ENCODE results near the gene HS3ST3B1.

Gene HS3ST3B1

DNA sequence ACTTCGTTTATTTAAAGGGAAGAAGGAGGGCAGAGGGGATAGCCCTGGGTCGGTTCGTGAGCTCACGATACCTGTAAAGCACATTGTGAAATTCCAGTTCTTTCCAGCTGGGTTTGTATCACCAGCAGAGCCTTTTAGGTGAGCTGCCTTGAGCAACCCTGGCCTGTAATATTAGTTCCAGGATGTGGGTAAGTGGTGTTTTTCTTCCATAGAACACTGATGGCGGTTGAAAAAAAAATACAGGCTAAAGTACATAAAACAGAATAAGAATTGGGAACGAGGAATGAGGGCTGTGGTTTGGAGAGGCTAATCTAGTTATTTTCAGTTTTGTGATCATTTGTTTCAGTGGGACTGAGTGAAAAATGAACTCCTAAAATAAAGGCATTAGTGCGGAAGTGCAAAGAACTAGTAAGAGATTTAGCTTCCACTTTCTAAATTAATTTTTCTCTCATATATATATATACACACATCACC is 20.6 kb downstream of the HS3ST3B1 start:
- DNase-seq = no peak

DNA sequence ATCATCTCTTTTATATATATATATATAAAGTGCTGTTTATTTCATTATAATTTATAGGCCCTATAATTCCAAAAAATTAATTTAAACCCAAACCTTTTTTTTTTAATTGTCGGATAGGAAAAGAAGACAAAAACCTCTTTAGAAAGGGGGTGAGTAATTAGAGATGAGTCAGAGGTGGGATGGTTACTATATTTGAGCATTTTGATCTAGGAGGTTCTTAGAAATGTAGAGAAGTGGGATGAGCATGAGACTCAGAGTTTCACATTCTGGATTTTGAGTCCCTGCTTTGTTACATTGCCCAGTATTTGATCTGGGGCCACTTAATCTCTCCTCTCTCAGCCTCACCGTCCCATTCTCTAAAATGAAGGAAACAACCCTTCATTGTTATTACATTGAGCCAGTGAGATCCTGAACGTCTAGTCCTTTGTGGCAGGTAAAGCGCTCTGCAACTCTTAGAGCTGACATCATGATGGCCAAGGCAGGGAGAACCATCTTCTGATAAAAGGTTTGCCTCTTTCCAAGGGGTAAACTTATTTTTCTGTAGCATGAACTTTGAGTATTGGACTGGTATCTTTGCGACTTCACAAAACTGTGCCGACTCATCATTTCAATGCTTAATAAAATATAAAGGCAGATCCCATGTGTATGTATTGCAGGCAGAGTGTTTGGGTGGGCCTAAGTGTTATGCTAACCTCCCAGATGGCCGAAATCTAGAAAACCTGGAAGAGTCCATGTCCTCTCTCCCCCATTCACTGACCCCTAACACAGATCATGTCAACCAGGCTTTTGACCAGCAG is 21.3 kb downstream of the HS3ST3B1 start:
- DNase-seq = no peak

DNA sequence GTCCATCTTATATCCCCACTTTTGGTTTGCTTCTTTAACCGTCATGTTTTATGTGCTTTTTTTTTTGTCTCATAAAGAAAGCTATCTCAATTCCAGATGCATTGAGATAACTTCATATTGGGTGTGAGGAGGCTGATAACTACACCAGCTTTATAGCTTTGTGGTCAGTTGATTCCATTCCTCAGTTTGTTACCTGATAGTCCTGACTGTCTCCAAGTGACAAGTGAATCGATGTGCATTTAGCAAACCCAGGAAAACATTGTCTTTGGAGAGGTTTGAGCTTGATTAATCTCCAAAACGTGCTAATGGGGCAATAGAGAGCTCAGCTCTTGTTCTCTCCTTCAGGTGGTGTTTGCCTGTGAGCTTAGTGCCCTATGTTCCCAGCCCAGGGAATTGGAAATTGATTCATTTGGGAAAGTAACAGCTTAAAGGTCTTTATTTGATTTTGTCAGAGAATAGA is 22.7 kb downstream of the HS3ST3B1 start:
- DNase-seq = no peak

DNA sequence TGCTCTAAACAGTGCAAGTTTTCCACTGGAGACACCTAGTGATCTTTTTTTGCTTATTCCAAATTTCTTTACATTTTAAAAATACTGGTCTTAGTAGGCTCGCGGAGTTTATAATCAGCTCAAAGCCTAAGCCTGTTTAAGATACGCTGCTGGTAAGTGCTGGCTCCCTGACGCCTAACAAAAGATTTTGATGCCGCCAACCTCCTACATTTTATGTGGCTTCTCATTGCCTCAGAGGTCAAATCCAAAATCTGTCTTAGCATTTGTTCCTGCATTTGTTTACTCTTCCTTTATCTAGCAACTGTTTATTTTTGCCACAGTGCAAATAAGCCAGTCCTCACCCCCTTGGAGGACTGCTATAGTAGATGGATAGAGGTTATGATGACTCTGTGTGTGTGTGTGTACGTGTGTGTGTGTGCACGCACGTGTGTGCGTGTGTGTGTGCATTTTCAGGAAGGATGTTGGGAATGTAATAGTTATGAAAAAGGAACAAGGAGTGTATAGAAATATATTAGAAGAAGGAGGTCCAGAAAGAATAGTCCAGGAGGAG is 24.8 kb downstream of the HS3ST3B1 start:
- DNase-seq = no peak

DNA sequence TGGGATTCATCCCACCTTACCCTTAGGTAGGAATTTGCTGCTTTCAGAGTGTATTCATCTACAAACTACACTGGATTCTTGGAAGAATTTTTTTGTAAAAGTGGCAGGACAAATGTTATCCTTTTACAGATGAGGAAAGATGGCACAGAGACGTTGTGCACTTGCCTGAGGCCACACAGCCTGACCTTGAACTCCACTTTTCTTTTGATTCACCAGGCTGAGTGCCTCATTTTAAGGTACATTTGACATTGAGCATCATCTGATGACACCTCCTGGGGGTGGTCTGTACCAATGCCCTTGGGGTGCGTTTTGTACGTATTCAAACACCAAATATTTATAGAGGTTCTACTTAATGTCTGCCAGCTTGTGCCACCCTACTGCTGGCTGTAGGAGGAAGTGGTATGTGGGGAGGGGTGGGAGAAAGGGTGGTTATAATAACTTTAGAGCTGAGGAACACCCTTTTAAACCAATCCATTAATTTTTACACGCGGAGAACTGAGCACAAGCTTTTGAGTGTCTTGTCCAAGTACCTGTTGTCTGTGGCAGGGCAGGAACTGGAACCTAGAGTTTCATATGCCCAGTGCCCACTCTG is 29.1 kb downstream of the HS3ST3B1 start:
- DNase-seq = no peak

DNA sequence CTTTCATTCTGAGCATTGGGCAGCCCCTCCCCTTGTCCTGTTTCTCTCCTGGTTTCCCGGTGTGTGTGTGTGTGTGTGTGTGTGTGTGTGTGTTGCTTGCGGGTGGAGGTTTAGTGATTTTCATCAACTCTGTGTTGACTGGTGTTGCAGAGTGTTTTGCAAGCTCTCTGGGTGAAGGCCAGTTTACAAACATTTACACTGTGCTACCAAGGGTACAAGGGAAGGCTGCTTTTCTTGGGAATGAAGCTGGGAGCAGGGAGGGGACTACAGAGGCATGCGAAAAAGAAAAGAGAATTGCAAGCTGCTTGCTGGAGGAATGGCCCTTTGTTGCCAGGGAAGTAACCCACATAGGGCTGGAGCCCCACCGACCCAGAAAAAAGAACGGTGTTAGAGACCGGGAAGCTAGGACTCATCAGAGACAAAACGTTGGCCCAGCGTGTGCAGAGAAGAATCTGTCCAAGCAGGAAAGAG is 29.6 kb downstream of the HS3ST3B1 start:
- no peak for DNase-seq

DNA sequence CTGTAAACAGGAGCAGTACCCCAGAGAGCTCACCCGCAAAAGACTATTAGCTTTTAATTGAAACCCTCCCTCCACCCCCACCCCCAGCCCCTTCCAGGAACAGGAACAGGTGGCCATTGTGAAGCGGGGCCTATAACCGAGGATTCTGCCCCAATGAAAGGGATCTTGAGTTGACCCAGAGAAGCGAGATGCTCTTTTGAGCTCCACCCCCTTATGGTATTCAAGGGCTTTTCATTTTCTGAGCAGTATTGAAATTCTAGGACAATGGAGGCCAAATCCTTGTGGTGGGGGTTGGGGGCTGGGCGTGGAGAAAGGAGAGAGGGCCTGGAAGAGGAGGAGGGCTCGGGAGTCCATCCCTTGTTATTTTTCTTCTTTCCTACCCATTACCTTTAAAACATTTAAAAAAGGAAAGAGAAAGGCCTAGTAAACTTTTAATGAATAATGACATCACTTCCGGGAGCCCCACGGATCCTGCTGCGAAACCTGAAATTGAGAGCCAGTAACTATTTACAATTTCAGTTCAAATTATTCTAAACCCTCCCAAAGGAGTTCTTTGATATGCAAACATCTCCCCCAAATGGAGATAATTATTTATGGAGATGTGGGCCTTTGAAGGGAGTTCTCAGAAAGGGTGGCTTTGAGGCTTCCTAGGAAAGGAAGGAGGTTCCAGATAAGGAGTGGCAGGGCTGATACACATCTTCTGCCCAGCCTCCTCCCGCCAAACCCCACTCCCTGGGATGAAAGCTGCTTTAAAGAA is 30.5 kb downstream of the HS3ST3B1 start:
- DNase-seq = no peak

DNA sequence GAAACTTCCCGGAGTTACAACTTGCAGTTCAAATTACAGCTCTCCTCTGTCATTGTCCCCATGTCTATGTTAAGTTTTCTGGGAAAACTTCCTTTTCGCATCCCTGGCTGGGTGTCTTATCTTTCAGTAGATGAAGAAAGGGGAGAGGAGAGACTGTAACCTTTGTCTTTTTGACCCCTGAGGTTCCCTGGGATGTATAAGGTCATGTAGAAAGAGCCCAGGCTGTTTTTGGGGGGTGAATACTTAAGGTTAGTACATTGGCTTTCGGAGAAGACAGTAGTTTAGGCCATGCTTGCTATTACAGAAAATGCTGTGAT is 31.1 kb downstream of the HS3ST3B1 start:
- DNase-seq = no peak

DNA sequence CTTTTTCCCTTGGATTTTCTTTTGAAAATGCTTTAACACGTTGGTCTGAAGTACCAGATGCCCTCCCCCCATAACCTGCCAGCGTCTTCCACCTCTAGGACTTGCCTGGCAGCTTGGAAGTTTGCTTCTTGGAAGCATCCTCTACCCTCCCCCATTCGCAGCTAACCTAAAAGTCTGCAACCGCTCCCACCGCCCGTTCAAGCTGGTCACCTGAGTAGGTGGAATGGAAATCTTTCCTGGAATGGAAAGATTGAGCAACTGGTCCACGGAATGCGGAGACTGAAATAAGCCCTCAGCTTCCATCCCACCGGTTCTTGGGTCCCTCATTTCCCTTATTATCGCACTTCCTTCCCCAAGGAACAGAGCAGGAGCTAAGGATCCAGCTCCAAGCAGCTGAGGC is 31.4 kb downstream of the HS3ST3B1 start:
- no peak for DNase-seq

DNA sequence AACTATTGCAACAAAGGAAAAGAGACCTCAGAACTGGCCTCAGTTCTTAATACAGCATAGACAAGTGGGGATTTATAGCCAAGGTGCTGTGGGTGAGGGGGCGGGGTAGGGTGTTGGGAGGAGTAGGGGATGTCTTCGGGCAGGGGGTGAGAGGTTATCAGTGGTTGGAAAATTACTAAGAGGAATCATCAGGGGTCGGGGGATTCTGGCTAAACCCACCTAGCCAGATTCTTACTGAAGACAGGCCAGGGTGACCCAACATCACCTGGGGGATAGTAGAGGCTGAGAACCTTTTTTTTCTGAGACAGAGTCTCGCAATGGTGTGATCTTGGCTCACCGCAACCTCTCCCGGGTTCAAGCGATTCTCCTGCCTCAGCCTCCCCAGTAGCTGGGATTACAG is 32.6 kb downstream of the HS3ST3B1 start:
- DNase-seq = no peak

DNA sequence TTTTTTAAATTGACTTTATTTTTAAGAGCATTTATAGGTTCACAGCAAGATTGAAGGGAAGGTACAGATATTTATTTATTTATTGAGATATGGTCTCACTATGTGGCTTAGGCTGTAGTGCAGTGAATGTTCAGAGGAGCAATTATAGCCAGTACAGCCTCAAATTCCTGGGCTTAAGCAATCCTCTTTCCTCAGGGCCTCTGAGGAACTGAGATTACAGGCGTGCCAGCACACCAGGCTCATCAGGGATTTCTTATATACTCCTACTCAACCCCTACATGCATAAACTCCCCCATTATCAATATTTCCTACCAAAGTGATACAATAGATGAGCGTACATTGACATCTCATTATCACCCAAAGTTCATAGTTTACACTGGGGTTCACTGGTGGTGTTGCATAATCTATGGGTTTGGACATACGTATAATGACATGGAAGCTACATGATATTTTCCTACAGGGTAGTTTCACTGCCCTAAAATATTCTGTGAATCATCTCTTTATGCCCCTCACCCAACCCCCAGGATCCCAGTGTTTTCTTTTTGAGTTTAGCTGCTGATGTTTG is 33.5 kb downstream of the HS3ST3B1 start:
- DNase-seq = no peak

DNA sequence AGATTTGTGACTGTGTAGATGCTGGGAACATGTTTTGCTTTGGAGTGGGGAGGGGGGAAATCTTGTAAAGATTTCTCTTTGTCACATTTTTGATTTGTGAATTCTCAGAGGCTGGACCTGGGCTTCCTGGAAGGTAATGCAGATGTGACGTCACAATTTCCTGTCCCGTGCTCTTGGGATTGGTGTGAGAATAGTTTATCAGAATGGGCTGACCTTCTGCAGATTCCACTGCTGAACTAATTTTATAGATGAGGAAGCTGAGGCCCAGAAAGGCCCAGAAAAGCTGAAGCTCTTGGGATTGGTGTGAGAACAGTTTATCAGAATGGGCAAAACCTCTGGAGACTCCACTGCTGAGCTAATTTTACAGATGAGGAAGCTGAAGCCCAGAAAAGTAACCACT is 34.0 kb downstream of the HS3ST3B1 start:
- DNase-seq = no peak

DNA sequence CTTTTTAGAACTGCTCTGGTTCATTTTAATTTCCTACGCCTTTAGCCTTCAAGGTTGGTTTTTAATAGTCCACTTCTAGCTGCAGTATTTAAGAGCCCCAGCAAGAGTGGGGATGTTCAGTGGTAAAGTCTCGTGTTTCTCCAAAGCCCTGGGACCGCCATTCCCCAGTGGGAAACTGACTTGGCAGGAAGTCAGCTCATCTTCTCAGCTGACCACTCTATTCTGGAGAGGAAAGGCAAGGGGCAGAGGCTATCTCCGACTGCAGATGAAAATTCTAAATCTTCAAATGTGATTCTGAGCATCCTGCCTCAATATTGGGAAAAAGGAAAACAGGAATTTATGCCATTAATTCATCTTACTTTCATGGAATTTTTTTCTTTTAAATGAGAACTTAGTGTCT is 35.5 kb downstream of the HS3ST3B1 start:
- DNase-seq = no peak

DNA sequence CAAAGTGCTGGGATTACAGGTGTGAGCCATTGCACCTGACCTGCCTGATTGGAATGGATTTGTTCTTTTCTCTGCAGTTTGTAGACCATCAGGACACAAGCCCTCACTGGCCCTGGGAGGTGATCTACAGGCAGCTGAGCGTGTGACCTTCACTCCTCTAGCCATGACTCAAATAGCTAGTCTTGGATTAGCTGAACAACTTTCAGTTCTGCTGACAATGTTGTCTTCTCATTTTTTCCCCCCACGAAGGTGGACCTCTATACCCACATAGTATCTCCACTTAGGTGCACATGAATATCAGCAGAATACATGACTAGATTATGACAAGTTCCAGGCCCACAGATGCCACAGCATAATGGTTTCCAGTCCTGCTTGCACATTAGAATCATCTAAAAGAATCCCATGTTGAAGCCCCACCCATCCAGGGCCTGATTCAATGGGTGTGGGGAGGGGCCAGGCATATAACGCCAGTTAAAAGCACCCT is 36.8 kb downstream of the HS3ST3B1 start:
- no peak for DNase-seq

DNA sequence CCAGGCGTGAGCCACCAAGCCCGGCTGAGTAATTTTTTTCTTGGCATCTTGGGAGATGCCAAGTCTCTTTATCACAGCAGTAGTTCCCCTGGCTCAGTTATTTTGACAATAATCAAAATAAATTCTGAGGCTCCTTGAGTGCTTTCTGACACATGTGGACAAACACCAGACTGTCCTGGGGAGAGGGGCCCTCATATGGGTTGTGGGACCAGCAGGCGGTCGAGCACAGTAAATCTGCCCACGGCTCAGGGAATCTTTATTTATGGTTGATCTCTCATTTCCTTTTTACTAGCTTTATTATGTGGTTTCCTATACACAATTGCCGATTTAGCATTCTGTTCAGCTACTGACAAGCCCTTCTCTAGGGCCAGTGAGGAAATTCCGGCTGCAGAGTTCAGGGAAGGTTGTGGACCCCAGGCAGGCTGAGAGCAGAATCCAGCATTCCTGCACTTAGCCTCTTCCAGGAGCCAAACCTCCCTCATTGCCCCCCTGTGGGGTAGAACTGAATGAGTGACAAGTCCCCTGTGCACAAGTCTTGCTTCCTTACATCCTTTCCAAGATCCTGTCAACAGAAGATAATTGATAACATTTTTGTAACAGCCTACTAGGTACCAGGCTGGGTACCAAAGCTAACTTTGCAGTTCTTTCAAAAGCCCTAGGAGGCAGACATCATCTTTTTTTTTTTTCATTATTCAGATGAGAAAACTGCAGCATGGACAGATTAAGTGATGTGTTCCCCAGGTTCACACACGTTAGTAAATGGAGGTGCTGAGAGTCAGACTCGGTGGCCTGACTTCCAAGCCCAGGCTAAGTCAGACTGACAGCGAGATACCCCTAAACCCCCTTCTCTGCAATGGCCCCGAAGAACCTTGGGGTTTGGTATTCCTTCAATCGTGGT is 40.2 kb downstream of the HS3ST3B1 start:
- DNase-seq = no peak

DNA sequence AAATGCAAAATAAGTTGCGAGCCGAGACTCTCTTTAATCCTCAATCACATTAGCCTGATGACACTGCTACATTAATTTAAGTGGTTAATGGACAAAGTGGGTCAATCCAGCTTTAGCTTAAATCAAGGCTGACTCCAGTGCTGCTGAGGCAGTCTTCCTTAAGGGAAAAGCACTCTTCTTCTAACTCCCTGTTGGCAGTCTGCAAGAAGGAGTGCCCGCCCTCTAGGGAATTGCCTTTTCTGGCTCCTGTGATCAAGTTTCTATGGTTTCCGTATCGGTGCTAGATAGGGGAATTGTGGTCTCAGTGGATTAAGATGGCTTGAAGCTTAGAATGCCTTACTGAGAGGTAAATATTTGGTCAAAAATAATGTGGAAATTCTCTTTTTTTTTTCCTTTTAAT is 41.0 kb downstream of the HS3ST3B1 start:
- DNase-seq = no peak

DNA sequence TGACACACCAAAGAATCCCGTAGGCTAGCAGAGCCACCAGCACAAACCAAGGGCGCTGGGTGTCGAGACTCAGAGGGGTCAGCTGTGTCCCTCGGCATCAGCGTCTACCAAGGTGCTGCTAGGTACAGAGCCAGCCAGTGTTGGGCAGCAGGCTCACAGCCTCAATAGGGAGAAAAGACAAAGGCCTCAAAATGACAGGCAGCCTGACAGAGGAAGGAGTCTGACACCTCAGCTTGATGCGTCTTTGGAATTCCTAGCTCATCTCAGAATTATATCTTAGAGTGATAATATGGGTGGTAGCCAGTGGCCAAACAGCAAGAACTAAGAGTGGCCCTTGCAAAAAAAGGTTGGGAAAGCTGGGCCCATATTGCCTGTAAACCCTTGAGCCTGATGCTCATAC is 45.9 kb downstream of the HS3ST3B1 start:
- DNase-seq = no peak

DNA sequence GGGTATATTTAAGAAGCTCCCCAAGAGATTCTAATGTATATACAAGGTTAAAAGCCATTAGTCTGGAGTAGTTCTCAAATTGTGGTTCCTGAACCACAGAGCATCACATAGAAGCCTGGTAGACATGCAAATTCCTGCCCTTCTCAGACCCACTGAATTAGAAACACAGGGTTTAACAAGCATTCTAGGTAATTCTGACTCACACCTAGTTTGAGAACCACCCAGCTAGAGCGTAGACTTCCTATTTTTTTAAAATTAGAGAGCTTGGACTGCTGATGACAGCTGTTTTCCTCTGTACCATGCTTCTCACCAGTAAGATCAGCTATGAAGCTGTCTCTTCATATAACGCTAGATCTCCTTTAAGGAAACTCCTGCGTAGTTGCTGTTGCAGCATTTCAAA is 50.6 kb downstream of the HS3ST3B1 start:
- DNase-seq = no peak

DNA sequence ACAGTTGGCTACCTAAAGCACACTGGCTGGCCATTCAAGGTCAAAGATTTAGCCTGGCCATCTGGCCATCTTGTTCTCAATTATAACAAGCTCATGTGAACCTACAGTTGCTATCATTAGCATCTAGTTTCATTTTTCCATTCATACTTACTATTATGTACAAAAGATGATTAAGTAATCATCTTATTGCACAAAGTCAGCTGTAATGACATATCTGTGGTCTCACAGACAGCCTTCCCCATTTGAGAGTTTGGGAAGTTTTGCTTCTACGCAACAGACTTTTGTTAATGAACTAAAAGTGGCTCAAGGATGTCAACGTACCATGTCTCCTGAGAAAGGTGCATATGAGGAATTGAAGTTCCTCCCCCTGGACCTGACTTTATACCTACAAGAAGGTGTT is 51.3 kb downstream of the HS3ST3B1 start:
- no peak for DNase-seq

DNA sequence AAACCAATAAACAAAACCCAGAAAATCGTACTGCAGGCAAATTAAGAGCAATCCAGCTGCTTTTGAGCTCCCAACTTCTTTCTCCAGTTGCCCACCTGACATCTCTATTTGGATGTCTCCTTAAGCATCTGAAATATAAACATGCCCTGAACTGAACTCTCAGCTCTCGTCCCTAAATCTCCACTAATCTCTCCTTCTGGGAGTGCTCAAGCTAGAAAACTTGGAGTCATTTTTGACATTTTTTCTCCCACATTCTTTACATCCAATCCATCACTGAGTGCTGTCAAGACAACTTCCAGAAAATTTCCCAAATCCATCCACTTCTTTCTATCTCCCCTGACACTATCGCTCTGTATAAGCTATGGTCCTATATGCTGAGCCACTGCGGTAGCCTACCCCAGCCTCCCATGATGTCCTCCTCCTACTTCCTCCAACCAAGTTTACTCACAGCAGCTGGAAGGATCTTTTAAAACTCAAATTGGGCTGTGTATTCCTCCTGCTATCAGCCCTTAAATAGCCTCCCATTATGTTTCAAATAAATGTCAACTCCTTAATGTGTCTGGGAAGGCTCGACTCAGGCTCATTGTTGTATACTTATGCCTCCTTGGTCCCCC is 53.1 kb downstream of the HS3ST3B1 start:
- DNase-seq = no peak

DNA sequence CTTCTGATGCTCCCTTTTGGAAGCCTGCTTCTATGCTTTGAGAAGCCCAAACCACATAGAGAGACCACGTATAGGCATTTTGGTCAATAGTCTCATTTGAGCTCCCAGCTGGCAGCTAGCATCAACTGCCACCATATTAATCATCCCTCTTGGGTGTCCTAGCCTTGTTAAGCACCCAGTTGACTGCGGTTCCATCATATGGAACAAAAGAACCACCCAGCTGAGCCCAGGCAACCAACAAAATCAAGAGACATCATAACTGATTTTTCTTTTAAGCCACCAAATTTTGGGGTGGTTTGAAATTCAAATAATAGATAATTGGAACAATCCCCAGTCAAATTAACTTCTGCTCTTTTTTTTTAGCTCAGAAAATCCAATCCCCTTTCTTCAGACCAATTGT is 53.9 kb downstream of the HS3ST3B1 start:
- no peak for DNase-seq

DNA sequence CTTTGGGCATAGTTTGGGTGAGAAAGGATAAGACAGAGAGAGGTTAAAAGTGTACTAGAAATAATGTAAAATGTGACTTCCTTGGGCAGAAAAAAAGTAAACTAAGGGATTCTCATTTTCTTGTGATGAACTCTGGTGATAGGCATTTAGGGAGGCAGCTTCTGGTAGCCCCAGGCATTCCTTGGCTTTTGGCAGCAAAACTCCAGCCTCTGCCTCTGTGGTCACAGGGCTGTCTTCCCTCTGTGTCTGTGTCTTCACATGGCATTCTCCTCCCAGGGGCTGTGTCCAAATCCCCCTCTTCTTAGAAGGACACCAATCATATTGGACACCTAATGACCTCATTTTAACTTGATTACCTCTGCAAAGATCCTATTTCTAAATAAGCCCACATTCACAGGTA is 54.7 kb downstream of the HS3ST3B1 start:
- no peak for DNase-seq
